Choroid plexus epithelial cell (primary cell): ENCODE results near the gene DCHS2.

ENCODE experiments used
- DNase-seq: peaks from one replicate; pipeline ENCODE4 v3.0.0-alpha.2; 2010; ENCODE audit warnings: low read depth
- H3K4me3 ChIP-seq: 2 replicates; pipeline ENCODE4 v1.5.1; 2011; ENCODE audit warnings: low read depth, mild to moderate bottlenecking, control low read depth, low read length, moderate library complexity
- TF ChIP-seq, protein P1 (sequence below): conservative IDR thresholded peaks from 2 replicates; pipeline ENCODE4 v1.5.1; 2011; ENCODE audit warnings: low read depth, mild to moderate bottlenecking, control low read depth, inconsistent platforms, low read length, moderate library complexity

Gene DCHS2

DNA sequence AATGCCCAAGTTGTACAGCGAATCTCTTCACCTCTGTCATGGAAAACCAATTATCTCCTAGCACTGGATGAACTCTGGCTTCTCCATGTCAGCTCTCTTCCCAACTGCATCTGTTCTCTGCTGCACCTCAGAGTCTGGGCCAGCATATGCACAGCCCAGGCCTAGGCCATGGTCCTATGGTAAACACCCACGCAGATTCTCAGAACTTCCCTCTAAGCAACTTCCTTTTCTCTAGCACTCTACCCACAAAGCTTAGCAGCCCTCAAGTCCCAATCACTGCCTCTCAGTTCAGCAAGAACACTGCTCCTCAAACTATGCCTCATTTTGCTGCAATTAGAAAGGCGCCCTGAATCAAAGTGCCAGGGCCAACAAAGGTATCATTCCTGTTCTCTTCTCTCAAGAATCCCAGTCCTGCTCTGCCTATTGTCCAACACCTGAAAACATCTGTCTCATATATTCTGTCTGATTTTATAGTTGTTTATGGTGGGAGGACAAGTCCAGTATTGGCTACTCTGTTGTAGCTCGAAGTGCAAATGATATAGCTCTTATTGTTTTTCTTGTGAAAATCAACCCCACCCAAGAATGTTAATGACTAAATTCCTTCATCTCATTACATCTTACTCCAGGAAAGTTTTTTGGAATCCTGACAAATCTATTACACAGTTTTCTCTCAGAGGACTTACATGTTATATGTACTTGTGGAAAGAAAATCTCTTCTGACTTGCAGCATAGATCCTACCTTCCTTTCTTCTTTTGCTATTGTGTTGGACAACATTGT is 85.4 kb downstream of the DCHS2 start:
- TF ChIP-seq, protein P1, sequence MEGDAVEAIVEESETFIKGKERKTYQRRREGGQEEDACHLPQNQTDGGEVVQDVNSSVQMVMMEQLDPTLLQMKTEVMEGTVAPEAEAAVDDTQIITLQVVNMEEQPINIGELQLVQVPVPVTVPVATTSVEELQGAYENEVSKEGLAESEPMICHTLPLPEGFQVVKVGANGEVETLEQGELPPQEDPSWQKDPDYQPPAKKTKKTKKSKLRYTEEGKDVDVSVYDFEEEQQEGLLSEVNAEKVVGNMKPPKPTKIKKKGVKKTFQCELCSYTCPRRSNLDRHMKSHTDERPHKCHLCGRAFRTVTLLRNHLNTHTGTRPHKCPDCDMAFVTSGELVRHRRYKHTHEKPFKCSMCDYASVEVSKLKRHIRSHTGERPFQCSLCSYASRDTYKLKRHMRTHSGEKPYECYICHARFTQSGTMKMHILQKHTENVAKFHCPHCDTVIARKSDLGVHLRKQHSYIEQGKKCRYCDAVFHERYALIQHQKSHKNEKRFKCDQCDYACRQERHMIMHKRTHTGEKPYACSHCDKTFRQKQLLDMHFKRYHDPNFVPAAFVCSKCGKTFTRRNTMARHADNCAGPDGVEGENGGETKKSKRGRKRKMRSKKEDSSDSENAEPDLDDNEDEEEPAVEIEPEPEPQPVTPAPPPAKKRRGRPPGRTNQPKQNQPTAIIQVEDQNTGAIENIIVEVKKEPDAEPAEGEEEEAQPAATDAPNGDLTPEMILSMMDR, result no peak
- DNase-seq, result no peak
- no peak overlapping the region for H3K4me3 ChIP-seq

GRCh38 chr4:154399259-154399974 is 92.2 kb downstream of the DCHS2 start:
- H3K4me3 ChIP-seq, result no peak overlapping the region
- DNase-seq, result peak; percentile 68
- TF ChIP-seq, protein P1, result peak; percentile 60

- H3K4me3 ChIP-seq, result no peak overlapping the region
- TF ChIP-seq, protein P1, result no peak
- no peak for DNase-seq
These were observed 101.3 kb downstream of the DCHS2 start for GRCh38 chr4:154390324-154390723.

DNA sequence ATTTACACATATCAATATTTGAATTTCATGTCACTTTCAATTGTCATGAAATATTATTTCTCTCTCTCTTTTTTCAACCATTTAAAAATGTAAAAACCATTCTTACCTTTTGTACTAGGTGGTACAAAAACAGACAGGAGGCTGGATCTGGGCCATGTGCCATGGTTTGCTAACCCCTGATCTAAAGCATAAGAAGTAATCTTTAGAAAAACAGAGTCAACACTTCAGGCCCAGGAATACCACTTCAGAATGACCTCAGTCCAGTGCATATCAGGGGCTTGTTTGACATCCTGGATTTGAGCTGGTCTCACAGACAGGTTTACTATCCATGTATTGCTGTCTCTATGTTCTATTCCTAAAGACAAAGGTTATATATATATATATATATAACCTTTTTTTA is 102.5 kb downstream of the DCHS2 start:
- TF ChIP-seq, protein P1, result no peak
- no peak overlapping the region for H3K4me3 ChIP-seq
- no peak for DNase-seq

DNA sequence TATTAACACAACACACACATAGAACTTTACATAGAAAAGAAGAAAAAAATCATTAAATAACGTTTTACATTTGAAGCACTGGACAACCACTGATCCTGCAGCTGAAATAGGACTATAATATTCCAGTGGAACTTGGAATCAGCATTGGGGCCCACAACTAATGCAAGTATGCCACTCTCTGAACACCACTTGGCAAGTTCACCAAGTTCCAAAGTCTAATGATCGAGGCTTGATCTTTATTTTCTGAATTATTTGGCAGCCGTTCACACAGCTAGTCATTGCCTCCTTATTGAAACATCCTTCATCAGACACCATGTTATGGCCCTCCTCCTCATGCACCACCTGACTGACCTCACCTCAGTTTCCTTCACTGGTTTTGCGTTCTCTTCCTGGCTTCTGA is 107.6 kb downstream of the DCHS2 start:
- DNase-seq, result no peak
- no peak overlapping the region for H3K4me3 ChIP-seq
- TF ChIP-seq, protein P1, result no peak

- DNase-seq, result no peak
- TF ChIP-seq, protein P1, result no peak
- no peak overlapping the region for H3K4me3 ChIP-seq
These were observed 115.1 kb downstream of the DCHS2 start for GRCh38 chr4:154376486-154376885.
